IPS-18c (cell line): ENCODE measurements around the gene SEC22A.

Source experiments
- H3K4me3 ChIP-seq: 2 replicates; pipeline ENCODE4 v1.7.0; 2013; ENCODE audit warnings: low read depth, mild to moderate bottlenecking, low read length, moderate library complexity; ENCODE audit not compliant: insufficient read depth
- H3K9me3 ChIP-seq: one replicate; pipeline ENCODE4 v1.6.1; 2013; ENCODE audit warnings: mild to moderate bottlenecking, low read length, moderate library complexity; ENCODE audit not compliant: control insufficient read depth, insufficient read depth

SEC22A gene

GRCh38 chr3:123201557-123202427 is at the start of gene SEC22A:
Gene SEC22A, plus strand, starts transcription at chr3:123201943. Its CDS starts 7,275 bp downstream, at chr3:123209218.
- Histone ChIP-seq H3K4me3 (peak within 1 kb of the TSS; percentile 99), H3K9me3 (peaks cover 3% of the 10 kb centered on the region)

- H3K9me3 ChIP-seq: no peaks in the 10 kb centered on the region
- no peak overlapping the region for H3K4me3 ChIP-seq
Observed at GRCh38 chr3:123152687-123153086, 49.1 kb upstream of the SEC22A start.

- H3K9me3 ChIP-seq: no peaks in the 10 kb centered on the region
- H3K4me3 ChIP-seq: no peak overlapping the region
Observed at GRCh38 chr3:123153125-123154019, 48.4 kb upstream of the SEC22A start.

GRCh38 chr3:123154020-123154985 is 47.4 kb upstream of the SEC22A start:
- Histone ChIP-seq H3K9me3 (no peaks in the 10 kb centered on the region), H3K4me3 (no peak overlapping the region)

DNA sequence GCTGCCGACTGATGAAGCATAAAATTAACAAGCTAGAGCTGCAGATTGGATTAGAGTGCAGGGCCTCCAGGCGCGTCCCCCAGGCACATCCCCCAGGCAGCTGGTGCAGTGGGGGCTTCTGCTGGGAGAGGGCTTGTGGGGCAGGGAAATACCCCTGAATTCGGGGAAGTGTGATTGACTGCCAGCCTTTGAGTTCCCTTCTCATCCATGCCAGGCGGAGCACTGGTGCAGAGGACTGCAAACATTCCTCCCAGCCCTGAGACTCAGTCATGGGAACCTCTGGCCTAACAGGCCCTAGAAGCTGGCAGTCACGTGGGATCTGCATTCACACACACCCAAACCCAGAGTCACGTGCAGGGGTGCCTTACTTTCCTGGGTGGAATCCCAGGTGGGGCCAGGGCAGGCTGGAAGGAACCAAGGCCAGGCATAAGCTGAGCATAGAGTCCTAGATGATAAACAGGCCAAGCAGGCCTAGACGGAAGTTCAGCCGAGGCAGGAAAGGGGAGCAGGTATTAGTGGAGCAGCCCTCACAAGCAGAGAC is 46.2 kb upstream of the SEC22A start:
- Histone ChIP-seq H3K9me3 (no peaks in the 10 kb centered on the region), H3K4me3 (no peak overlapping the region)

- H3K4me3 ChIP-seq: no peak overlapping the region
- no peaks in the 10 kb centered on the region for H3K9me3 ChIP-seq
Observed at GRCh38 chr3:123156276-123156995, 45.3 kb upstream of the SEC22A start.

DNA sequence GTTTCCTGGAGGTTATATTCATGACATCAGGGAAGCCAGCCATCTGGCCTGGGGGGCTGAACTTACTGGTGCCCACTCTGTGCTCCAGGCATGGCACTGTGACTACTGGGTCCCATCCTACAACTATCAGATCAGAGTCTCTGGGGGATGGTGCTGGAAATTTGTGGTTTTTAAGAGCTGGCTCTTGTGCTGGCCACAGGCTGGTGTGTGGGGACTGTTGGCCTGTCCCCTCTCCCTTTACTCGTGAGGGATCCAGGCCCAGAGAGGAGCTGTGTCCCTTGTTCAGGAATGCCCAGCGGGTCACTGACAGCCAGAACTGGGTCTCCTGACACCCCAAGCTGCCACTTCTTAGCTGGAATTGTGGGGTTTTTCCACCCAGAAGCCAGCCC is 44.5 kb upstream of the SEC22A start:
- Histone ChIP-seq H3K9me3 (no peaks in the 10 kb centered on the region), H3K4me3 (no peak overlapping the region)

DNA sequence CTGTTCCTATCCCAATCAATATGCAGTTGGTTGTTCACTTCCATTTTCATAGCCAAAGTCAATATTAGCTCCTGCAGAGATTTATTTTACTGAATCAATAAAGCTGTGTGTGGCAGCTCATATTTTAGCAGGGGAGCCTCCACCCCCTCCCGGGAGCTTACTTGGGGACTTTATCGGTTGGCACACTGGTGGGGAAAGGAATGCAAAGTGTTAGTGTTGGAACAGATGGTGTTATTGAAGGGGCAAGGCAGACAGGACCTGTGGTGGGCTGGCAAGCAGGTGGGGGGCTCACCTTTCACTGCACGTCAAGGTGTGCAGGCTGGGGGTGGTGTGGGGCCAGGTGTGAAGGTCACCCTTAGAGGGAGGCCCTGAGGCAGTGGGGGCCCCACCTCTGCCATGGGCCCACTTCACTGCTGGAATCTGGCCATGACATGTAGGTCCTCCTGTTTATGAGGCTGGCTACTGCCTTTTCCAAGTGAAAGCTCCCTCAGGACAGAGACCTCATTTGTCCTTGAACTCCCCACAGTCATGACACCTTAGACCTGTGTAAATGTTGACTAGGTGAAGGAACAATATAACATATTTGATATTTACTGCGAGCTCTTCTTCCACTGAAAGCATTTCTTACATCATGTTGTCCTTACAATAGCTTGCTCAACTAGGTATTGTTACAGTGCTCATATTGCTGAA is 44.0 kb upstream of the SEC22A start:
- no peaks in the 10 kb centered on the region for H3K9me3 ChIP-seq
- no peak overlapping the region for H3K4me3 ChIP-seq

DNA sequence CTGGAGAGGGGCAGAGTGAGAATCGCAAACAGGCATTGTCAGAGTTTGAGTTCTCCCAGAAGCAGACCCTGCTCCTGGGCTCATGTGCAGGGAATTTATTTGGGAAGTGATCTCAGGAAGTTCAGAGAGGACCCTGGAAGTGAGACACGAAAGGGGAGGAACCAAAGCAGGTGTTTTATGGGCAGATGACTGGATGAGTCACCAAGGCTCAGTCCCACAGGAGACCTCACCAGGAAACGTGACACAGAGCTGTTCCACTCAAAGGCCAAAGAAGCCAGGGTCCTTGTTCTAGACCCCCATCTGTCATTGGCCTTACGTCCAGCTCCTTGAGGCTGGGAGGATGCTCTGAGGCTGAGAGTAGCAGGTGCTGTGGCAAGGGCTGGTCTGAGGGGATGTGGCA is 43.4 kb upstream of the SEC22A start:
- Histone ChIP-seq H3K9me3 (no peaks in the 10 kb centered on the region), H3K4me3 (no peak overlapping the region)

GRCh38 chr3:123158899-123159390 is 42.8 kb upstream of the SEC22A start:
- H3K9me3 ChIP-seq: no peaks in the 10 kb centered on the region
- H3K4me3 ChIP-seq: no peak overlapping the region

DNA sequence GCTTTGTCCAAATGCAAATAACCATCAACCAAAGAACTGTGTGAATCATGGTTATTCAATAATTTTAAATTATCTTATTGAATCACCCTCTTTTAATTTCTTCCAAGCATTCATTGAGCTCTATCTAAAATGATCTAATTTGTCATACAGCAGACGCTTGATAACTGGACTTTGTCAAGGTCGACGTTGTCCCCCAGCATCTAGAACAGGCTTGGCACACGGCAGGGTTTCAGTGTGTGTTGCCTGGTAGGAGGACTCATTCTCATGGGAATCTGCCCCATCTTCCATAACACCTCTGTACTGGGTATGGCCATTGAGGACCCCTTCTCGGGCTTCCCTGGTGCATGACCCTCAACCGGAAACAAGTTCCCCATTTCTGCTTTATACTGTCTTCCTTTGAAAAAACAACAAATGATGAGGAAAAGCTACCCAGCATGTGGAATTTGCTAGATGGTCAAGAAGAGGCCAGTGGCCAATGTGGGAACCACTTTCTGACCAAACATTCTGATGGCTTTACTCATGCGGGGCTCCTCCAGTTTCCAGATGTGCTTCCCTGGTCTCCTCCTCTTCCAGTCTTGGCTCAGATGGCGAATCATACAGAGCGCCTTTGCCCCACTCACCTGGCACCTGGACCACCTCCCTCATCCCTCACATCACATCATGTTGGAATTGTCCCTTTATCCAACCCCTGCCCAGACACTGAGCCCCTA is 41.7 kb upstream of the SEC22A start:
- no peaks in the 10 kb centered on the region for H3K9me3 ChIP-seq

GRCh38 chr3:123161167-123161566 is 40.6 kb upstream of the SEC22A start:
- H3K4me3 ChIP-seq: no peak overlapping the region
- no peaks in the 10 kb centered on the region for H3K9me3 ChIP-seq

More for the DNA sequence above, 41.7 kb upstream of the SEC22A start:
- no peak overlapping the region for H3K4me3 ChIP-seq

DNA sequence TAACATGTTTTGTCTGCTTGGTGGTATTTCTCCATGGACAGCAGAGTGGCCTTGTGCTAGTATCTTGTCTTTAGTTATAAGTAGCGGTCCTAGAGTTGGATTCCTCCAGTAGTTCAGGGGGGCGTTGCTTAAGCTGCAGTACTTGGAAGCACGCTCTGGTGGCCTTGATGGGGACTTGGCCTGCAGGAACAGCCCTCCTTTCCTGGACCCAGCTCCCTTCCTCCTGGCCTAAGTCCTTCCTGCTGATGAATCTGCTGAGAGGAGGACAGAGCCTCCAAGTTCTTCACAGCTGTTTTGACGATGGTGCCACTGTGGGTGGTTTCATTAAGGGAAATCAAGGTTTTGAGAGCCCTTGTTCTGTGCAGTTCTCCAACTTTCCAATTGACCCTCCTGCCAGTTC is 38.6 kb upstream of the SEC22A start:
- Histone ChIP-seq H3K4me3 (no peak overlapping the region), H3K9me3 (no peaks in the 10 kb centered on the region)

- H3K4me3 ChIP-seq: no peak overlapping the region
- H3K9me3 ChIP-seq: no peaks in the 10 kb centered on the region
Observed at GRCh38 chr3:123165163-123165562, 36.6 kb upstream of the SEC22A start.

DNA sequence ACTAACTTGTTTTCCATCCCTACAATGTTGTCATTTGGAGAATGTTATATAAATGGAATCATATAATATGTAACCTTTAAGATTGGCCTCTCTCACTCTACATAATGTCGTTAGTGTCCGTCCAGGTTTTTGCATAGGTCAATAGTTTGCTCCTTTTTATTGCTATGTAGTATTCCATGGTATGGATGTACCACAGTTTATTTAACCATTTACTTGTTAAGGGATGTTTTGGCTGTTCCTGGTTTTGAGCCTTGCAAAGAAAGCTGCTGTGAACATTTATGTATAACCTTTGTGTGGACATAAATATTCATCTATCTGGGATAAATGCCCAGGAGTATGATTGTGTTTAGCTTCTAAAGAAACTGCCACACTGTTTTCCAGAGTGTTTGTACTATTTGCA is 34.1 kb upstream of the SEC22A start:
- Histone ChIP-seq H3K9me3 (no peaks in the 10 kb centered on the region), H3K4me3 (no peak overlapping the region)
